Measurements from ENCODE around the gene TJAP1. TPM values are rescaled to one million over a fixed set of nuclear protein-coding genes. Genes with fewer than 3 reads are reported as not detected.
"Not testable (repeated sequence)": the region's sequence is repeated elsewhere in the genome, so short reads cannot be mapped to it uniquely, and the experiment has no call there.

Gene TJAP1
- total RNA-seq, 1 experiment from 2014 or later = 7.8 TPM

DNA sequence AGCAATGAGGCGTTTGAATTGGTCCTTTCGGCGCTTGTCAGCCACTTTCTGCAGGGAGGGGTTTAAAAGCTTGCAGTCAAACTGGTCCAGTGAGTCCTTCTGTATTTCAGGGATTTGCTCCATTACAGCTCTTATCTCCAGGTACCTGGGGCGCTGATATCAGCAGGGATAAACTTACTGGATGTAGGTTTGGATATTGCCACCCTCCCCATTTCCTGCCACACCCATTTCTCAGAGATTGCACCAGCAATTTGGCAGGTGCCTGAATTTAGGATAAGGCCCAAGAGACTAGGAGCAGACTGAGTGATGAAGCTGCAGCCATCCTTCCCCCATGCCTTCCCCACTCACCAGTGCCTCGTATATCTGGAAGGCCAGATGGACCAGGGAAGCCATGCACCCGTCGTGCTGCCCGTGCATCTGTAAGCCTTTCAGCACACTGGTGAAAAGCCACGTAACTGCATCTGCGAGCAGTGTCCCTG is 47.2 kb downstream of the TJAP1 start:
- no peak for DNase-seq (ENCODE audit: low read depth)

DNA sequence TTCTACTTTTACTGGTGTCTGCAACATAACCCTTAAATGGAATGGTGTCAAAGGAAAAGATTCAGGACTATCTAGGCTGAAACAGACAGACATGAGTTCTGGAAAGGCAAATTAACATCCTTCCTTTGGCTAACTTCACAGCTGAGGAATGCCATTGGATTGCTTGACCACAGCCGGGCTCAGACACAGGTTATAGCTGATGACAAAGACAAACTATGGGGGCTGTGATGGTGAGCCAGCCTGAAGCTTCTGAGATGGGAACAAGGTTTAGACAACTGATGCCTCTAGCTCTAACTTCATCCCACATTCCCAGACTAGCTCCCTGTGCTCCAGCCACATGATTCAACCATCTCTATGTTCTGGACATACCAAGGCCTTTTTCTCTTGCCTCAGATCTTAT is 54.8 kb downstream of the TJAP1 start:
- no peak for DNase-seq (ENCODE audit: low read depth)

DNA sequence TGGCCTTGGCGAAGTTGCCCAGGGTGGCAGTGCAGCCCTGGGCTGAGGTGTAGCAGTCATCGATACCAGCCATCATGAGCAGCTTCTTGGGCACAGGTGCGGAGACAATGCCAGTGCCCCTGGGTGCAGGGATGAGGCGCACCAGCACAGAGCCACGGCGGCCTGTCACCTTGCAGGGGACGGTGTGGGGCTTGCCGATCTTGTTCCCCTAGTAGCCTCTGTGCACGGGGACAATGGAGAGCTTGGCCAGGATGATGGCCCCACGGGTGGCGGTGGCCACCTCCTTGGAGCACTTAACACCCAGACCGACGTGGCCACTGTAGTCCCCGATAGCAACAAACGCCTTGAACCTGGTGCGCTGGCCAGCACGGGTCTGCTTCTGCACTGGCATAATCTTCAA is 61.6 kb downstream of the TJAP1 start:
- DNase-seq (ENCODE audit: low read depth) = not testable (repeated sequence)

DNA sequence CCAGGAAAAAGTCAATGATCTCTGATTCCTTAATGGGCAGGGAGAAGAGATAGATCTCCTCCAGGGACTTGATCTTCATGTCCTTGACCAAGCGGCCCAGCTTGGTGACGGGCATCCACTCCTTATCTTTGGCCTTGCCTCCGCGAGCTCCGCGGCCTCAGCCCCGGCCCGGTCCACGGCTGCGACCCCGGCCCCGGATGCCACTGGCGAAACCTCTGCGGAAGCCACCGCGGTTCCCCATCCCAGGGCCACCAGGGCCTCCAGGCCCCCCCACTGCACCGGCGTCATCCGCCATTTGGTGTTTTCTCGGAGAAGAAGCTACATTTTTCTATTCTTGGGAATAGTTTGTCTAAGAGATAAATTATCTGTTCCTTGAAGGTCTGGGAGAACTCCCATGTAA is 62.0 kb downstream of the TJAP1 start:
- DNase-seq (ENCODE audit: low read depth) = not testable (repeated sequence)

DNA sequence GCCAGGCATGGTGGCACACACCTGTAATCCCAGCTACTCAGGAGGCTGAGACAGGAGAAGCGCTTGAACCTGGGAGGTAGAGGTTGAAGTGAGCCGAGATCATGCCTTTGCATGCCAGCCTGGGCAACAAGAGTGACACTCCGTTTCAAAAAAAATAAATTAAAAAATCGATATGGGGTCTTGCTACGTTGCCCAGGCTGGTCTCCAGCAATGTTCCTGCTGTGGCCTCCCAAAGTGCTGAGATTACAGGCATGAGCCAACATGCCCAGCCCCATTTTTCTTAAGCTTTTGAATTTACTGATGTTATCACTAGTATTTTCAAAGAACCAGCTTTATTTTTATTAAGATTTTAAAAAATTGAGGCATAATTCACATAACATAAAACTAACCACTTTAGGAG is 63.1 kb downstream of the TJAP1 start:
- DNase-seq (ENCODE audit: low read depth) = no peak

DNA sequence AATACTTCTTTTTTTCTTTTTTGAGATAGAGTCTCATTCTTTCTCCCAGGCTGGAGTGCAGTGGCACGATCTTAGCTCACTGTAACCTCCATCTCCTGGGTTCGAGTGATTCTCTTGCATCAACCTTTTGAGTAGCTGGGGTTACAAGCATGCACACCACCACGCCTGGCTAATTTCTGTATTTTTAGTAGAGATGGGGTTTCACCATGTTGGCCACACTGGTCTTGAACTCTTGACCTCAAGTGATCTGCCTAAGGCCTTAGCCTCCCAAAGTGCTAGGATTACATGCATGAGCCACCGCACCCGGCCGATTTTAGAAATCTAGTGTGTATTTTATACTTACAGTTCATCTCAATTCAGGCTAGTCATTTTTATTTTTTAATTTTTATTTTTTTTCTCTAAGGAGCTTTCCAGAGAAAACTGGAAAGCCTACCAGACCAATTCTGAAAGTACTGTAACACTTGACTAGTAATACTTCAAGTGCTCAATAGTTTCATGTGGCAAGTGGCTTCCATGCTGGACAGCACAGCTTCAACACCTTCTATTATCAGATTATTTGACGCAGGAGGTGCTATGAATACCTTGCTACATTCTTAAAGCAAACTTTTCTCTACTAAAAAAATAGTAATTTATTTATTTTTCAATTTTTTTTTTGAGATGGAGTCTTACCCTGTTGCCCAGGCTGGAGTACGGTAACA is 64.6 kb downstream of the TJAP1 start:
- DNase-seq (ENCODE audit: low read depth) = no peak

DNA sequence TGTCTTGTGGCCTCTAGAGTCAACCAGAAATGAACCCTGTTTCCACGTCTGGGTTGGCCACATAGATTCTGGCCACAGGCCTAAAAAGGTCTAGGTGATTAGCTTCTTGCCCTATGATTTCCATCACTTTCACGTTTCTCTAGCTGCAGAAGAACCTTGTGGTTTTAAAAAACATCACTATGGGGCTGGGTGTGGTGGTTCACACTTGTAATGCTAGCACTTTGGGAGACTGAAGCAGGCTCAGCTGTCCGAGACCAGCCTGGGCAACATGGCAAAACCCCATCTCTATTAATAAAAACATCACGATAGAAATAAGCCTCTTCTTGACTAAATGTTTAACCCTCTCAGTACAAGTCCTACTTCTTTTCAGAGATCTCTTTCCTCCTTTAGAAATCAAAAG is 67.1 kb downstream of the TJAP1 start:
- no peak for DNase-seq (ENCODE audit: low read depth)

DNA sequence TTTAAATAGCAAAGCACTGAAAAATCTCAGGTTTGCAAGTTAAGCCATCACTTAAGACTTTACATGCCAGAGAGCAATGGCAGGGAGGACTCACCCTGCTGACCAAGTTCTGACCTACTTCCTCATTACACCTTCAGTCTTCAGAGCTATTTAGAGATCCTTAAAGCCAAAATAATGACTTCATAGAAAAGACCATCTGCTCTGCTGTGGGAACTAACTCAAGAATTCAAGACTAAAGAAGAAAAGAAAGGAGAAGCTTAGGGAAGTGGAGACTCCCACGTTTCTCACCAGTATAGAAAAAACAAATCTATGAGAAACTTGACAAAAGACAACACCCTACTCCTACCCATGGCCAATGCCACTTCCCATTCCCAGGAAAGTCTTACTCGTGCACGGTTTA is 69.9 kb downstream of the TJAP1 start:
- no peak for DNase-seq (ENCODE audit: low read depth)

Other genes with a start within 250 kb of the TJAP1 start
- gene DNPH1, start 248.1 kb upstream of the TJAP1 start, total RNA-seq (2014; rRNA removed; shearing (Covaris generic)) = 50.3 and 74.5 TPM in 2 replicates
- not detected in 2 replicates for gene TTBK1, start 234.1 kb upstream of the TJAP1 start, total RNA-seq (2014; rRNA removed; shearing (Covaris generic))
- gene SLC22A7, start 179.3 kb upstream of the TJAP1 start, total RNA-seq (2014; rRNA removed; shearing (Covaris generic)) = not detected in 2 replicates
- gene CRIP3, start 168.7 kb upstream of the TJAP1 start, total RNA-seq (2014; rRNA removed; shearing (Covaris generic)) = not detected in 2 replicates
- gene ZNF318, start 107.9 kb upstream of the TJAP1 start, total RNA-seq (2014; rRNA removed; shearing (Covaris generic)) = 8.0 and 10.9 TPM in 2 replicates
- gene ABCC10, start 50.0 kb upstream of the TJAP1 start, total RNA-seq (2014; rRNA removed; shearing (Covaris generic)) = 12.0 and 12.2 TPM in 2 replicates
- 0.60 and 1.5 TPM in 2 replicates for gene DLK2, start 22.0 kb upstream of the TJAP1 start, total RNA-seq (2014; rRNA removed; shearing (Covaris generic))
- gene LRRC73, start 32.8 kb downstream of the TJAP1 start, total RNA-seq (2014; rRNA removed; shearing (Covaris generic)) = 0.10 and 0.60 TPM in 2 replicates
- gene YIPF3, start 39.4 kb downstream of the TJAP1 start, total RNA-seq (2014; rRNA removed; shearing (Covaris generic)) = 139 and 151 TPM in 2 replicates
- gene POLR1C, start 39.5 kb downstream of the TJAP1 start, total RNA-seq (2014; rRNA removed; shearing (Covaris generic)) = 50.7 and 52.3 TPM in 2 replicates
- 40.2 and 48.1 TPM in 2 replicates for gene XPO5, start 98.5 kb downstream of the TJAP1 start, total RNA-seq (2014; rRNA removed; shearing (Covaris generic))
- gene POLH, start 98.6 kb downstream of the TJAP1 start, total RNA-seq (2014; rRNA removed; shearing (Covaris generic)) = 33.6 and 38.0 TPM in 2 replicates
- gene GTPBP2, start 151.7 kb downstream of the TJAP1 start, total RNA-seq (2014; rRNA removed; shearing (Covaris generic)) = 39.5 and 42.4 TPM in 2 replicates
- gene MAD2L1BP, start 158.3 kb downstream of the TJAP1 start, total RNA-seq (2014; rRNA removed; shearing (Covaris generic)) = 71.7 and 86.2 TPM in 2 replicates
- 1.1 and 1.3 TPM in 2 replicates for gene RSPH9, start 167.5 kb downstream of the TJAP1 start, total RNA-seq (2014; rRNA removed; shearing (Covaris generic))
- gene MRPS18A, start 210.2 kb downstream of the TJAP1 start, total RNA-seq (2014; rRNA removed; shearing (Covaris generic)) = 68.5 and 68.7 TPM in 2 replicates